H1 (cell line): ENCODE measurements around the gene SF3B2. TPM values are rescaled to one million over a fixed set of nuclear protein-coding genes. Genes with fewer than 3 reads are reported as not detected.
A peak's percentile ranks its signal among the peaks of the same experiment; 100 is the strongest.

Experiments used
- CTCF ChIA-PET: fragments of 300-600 bp; sonication (Branson Sonifier 250); formaldehyde crosslinking; loops from one replicate; lab custom pipeline; 2021; ENCODE audit not compliant: partially characterized antibody; lab: Charles Lee
- POLR2A ChIA-PET: fragments of 300-600 bp; sonication (Branson Sonifier 250); formaldehyde crosslinking; loops from one replicate; lab custom pipeline; 2021; ENCODE audit warnings: inconsistent platforms; ENCODE audit not compliant: partially characterized antibody; lab: Charles Lee
- DNase-seq, 2 experiments: peaks; one replicate each; pipeline versions ENCODE4 v3.0.0 to v3.0.0-alpha.2; 2010 to 2022; ENCODE audit warnings: low spot score in 2 of 2, low read depth in 1 of 2, mixed read lengths in 1 of 2
- FAIRE-seq: peaks from 2 replicates; lab custom pipeline; 2011; peaks lifted over from hg19 to GRCh38; lab: Jason Lieb, UNC
- H2AFZ ChIP-seq: 2 replicates; pipeline ENCODE4 v1.8.1; 2012; ENCODE audit warnings: low read length, inconsistent platforms
- H2AK5ac ChIP-seq: 2 replicates; pipeline ENCODE4 v1.6.1; 2013; ENCODE audit warnings: low read depth, low read length
- H2BK120ac ChIP-seq: replicated peaks from 2 replicates; pipeline ENCODE3; 2013; ENCODE audit warnings: low read depth, low read length, inconsistent platforms
- H2BK12ac ChIP-seq: 2 replicates; pipeline ENCODE4 v1.6.1; 2013; ENCODE audit warnings: low read depth, low read length
- H2BK15ac ChIP-seq: 2 replicates; pipeline ENCODE4 v1.6.1; 2013; ENCODE audit warnings: low read length
- H2BK20ac ChIP-seq: 2 replicates; pipeline ENCODE4 v1.6.1; 2013; ENCODE audit warnings: low read length
- H2BK5ac ChIP-seq: 2 replicates; pipeline ENCODE4 v1.6.1; 2013; ENCODE audit warnings: low read depth, low read length
- H3K14ac ChIP-seq: 2 replicates; pipeline ENCODE4 v1.6.1; 2013; ENCODE audit warnings: inconsistent platforms; ENCODE audit not compliant: insufficient read length
- H3K18ac ChIP-seq: 2 replicates; pipeline ENCODE4 v1.6.1; 2013; ENCODE audit warnings: low read length; ENCODE audit errors: extremely low read depth
- H3K23ac ChIP-seq: 2 replicates; pipeline ENCODE4 v1.6.1; 2013; ENCODE audit warnings: inconsistent platforms; ENCODE audit not compliant: insufficient read length
- H3K23me2 ChIP-seq: 2 replicates; pipeline ENCODE4 v1.6.1; 2013; ENCODE audit warnings: low read depth, low read length
- H3K27ac ChIP-seq: 2 replicates; pipeline ENCODE4 v1.6.1; 2011; ENCODE audit warnings: low read depth, low read length, inconsistent platforms
- H3K27me3 ChIP-seq, 4 experiments: replicated peaks in 1 of 4; 1 replicate in 1 of 4; 2 replicates in 3 of 4; pipeline versions ENCODE4 v1.6.1 to v1.8.1; 2011 to 2013; ENCODE audit warnings: low read length in 3 of 4, mild to moderate bottlenecking in 3 of 4, inconsistent platforms in 2 of 4, mixed read lengths in 2 of 4, moderate library complexity in 1 of 4; ENCODE audit not compliant: control insufficient read depth in 3 of 4, insufficient read depth in 3 of 4; ENCODE audit errors: extremely low read depth in 1 of 4
- H3K36me3 ChIP-seq, 4 experiments: 2 replicates each; pipeline versions ENCODE4 v1.6.1 to v1.8.1; 2011 to 2013; ENCODE audit warnings: mild to moderate bottlenecking in 4 of 4, low read length in 3 of 4, moderate library complexity in 2 of 4, control low read depth in 1 of 4, inconsistent platforms in 1 of 4; ENCODE audit not compliant: insufficient read depth in 4 of 4, control insufficient read depth in 2 of 4
- H3K4ac ChIP-seq: replicated peaks from 2 replicates; pipeline ENCODE3; 2013; ENCODE audit warnings: low read length, low read depth, mixed read lengths, inconsistent platforms; ENCODE audit not compliant: insufficient read length
- H3K4me1 ChIP-seq, 4 experiments: replicated peaks in 1 of 4; 1 replicate in 1 of 4; 2 replicates in 3 of 4; pipeline versions ENCODE4 v1.6.1 to v1.8.1; 2011 to 2013; ENCODE audit warnings: low read length in 3 of 4, inconsistent platforms in 2 of 4, mixed read lengths in 1 of 4; ENCODE audit not compliant: insufficient read depth in 4 of 4, control insufficient read depth in 3 of 4
- H3K4me2 ChIP-seq, 2 experiments: 2 replicates each; pipeline versions ENCODE4 v1.6.1 to v1.8.1; 2011 to 2013; ENCODE audit warnings: low read depth in 2 of 2, low read length in 2 of 2, control low read depth in 1 of 2, inconsistent platforms in 1 of 2, mild to moderate bottlenecking in 1 of 2; ENCODE audit not compliant: insufficient read depth in 1 of 2
- H3K4me3 ChIP-seq, 4 experiments: fragments of 200-600, 300-600 bp in 1 of 4; sonication (generic), shearing (Covaris generic), sonication (Bioruptor Twin) in 1 of 4; 2 replicates each; pipeline versions ENCODE4 v1.5.1 to v1.8.1; 2011 to 2016; ENCODE audit warnings: low read length in 4 of 4, low read depth in 3 of 4, control low read depth in 2 of 4, inconsistent platforms in 2 of 4, mild to moderate bottlenecking in 2 of 4, mixed read lengths in 1 of 4, moderate library complexity in 1 of 4; ENCODE audit not compliant: insufficient read depth in 2 of 4; ENCODE audit errors: extremely low read depth in 1 of 4
- H3K56ac ChIP-seq: replicated peaks from 2 replicates; pipeline ENCODE3; 2013; ENCODE audit warnings: low read depth, mild to moderate bottlenecking, mixed read lengths, low read length, inconsistent platforms; ENCODE audit not compliant: insufficient read length
- H3K79me1 ChIP-seq: 2 replicates; pipeline ENCODE4 v1.6.1; 2013; ENCODE audit warnings: low read depth, low read length, control low read depth
- H3K79me2 ChIP-seq, 2 experiments: 2 replicates each; pipeline versions ENCODE4 v1.6.1 to v1.8.1; 2012 to 2013; ENCODE audit warnings: low read length in 2 of 2, mild to moderate bottlenecking in 2 of 2, inconsistent platforms in 1 of 2; ENCODE audit not compliant: insufficient read depth in 2 of 2, control insufficient read depth in 1 of 2
- H3K9ac ChIP-seq, 4 experiments: replicated peaks in 1 of 4; 1 replicate in 1 of 4; 2 replicates in 3 of 4; pipeline versions ENCODE4 v1.6.1 to v1.8.1; 2011 to 2013; ENCODE audit warnings: low read depth in 3 of 4, low read length in 3 of 4, control low read depth in 2 of 4, mild to moderate bottlenecking in 2 of 4, moderate library complexity in 2 of 4, inconsistent platforms in 1 of 4; ENCODE audit errors: extremely low read depth in 1 of 4
- H3K9me3 ChIP-seq, 2 experiments: 2 replicates each; pipeline versions ENCODE4 v1.6.1 to v1.8.1; 2012 to 2013; ENCODE audit warnings: mild to moderate bottlenecking in 2 of 2, moderate library complexity in 2 of 2, control low read depth in 1 of 2, inconsistent platforms in 1 of 2, low read depth in 1 of 2, low read length in 1 of 2, mixed read lengths in 1 of 2; ENCODE audit not compliant: insufficient read depth in 2 of 2
- H4K20me1 ChIP-seq, 2 experiments: replicated peaks in 1 of 2; 2 replicates each; pipeline versions ENCODE3 to v1.8.1; 2011 to 2013; ENCODE audit warnings: inconsistent platforms in 2 of 2, low read length in 2 of 2, mild to moderate bottlenecking in 1 of 2; ENCODE audit not compliant: insufficient read depth in 2 of 2, control insufficient read depth in 1 of 2
- H4K5ac ChIP-seq: 2 replicates; pipeline ENCODE4 v1.6.1; 2013; ENCODE audit warnings: low read length, low read depth, mixed read lengths, inconsistent platforms; ENCODE audit not compliant: insufficient read length
- H4K8ac ChIP-seq: 2 replicates; pipeline ENCODE4 v1.8.0; 2013; ENCODE audit warnings: mild to moderate bottlenecking, moderate library complexity, low read length, inconsistent platforms; ENCODE audit not compliant: insufficient read depth; ENCODE audit errors: extremely low read depth
- H4K91ac ChIP-seq: replicated peaks from 2 replicates; pipeline ENCODE3; 2013; ENCODE audit warnings: low read length, mixed read lengths, inconsistent platforms; ENCODE audit not compliant: insufficient read length
- POLR2A ChIP-seq, 2 experiments: IDR thresholded peaks; 1 replicate in 1 of 2; 2 replicates in 1 of 2; pipeline ENCODE4 v1.6.1; 2011; ENCODE audit warnings: low read depth in 2 of 2, low read length in 2 of 2, mild to moderate bottlenecking in 2 of 2; ENCODE audit errors: control extremely low read depth in 1 of 2
- POLR2AphosphoS5 ChIP-seq: IDR thresholded peaks from 2 replicates; pipeline ENCODE4 v1.6.1; 2011; ENCODE audit warnings: low read depth, low read length
- RFX5 ChIP-seq: IDR thresholded peaks from 2 replicates; pipeline ENCODE4 v1.6.1; 2011; ENCODE audit warnings: low read depth, low read length, improper control_type of control experiment, borderline replicate concordance
- SAP30 ChIP-seq: fragments of 300-600 bp; sonication (generic); IDR thresholded peaks from 2 replicates; pipeline ENCODE4 v1.7.1; 2012; ENCODE audit warnings: low read length, moderate library complexity, mild to moderate bottlenecking, inconsistent platforms; ENCODE audit not compliant: insufficient read depth, insufficient replicate concordance
- SP1 ChIP-seq: IDR thresholded peaks from 2 replicates; pipeline ENCODE4 v1.6.1; 2011; ENCODE audit warnings: low read depth, low read length
- SRF ChIP-seq: IDR thresholded peaks from 2 replicates; pipeline ENCODE4 v1.6.1; 2011; ENCODE audit warnings: mild to moderate bottlenecking, low read depth, low read length, moderate library complexity
- SUZ12 ChIP-seq: fragments of 200-600 bp; sonication (generic); IDR thresholded peaks from 2 replicates; pipeline ENCODE4 v1.6.1; 2012; ENCODE audit warnings: mild to moderate bottlenecking, inconsistent platforms, low read length, moderate library complexity, mixed read lengths
- TEAD4 ChIP-seq: IDR thresholded peaks from 2 replicates; pipeline ENCODE4 v1.6.1; 2012; ENCODE audit warnings: low read depth, low read length, inconsistent platforms, mixed read lengths
- USF2 ChIP-seq: IDR thresholded peaks from 2 replicates; pipeline ENCODE4 v1.6.1; 2011; ENCODE audit warnings: low read length, improper control_type of control experiment
- WGBS, 2 experiments: shearing (Covaris generic) in 1 of 2; methylation state at CpG; one replicate each; pipeline versions ENCODE4 v1.1.6 to v1.1.7; 2013 to 2015; ENCODE audit warnings: low lambda C conversion rate in 2 of 2, mixed read lengths in 2 of 2, inconsistent platforms in 1 of 2, low coverage in 1 of 2, missing lambda C conversion rate in 1 of 2; ENCODE audit not compliant: insufficient replicate concordance in 2 of 2, insufficient coverage in 1 of 2, insufficient read length in 1 of 2; ENCODE audit errors: extremely low coverage in 1 of 2, missing lambda C conversion rate in 1 of 2; 5-methylcytosine and 5-hydroxymethylcytosine counted together
- polyA plus RNA-seq, 7 experiments: library from polyadenylated mRNA; depleted of rRNA in 3 of 7; stranded (reverse) in 5 of 7; unstranded in 2 of 7; fragments of >200 nt in 5 of 7; fragments of 200-250 nt in 2 of 7; gene quantifications; 1 replicate in 5 of 7; 2 replicates in 1 of 7; 4 replicates in 1 of 7; pipeline versions ENCODE4 v1.2.1 to v1.2.3, GENCODE V29; 2011 to 2013; ENCODE audit warnings: missing spikeins in 2 of 7, mixed read lengths in 2 of 7
- total RNA-seq: library from RNA; stranded (reverse); fragmentation: NEBNext Ultra II Directional; extraction: Animal tissue kit (Norgen Biotek cat#: 25700); gene quantifications from 2 replicates; pipeline ENCODE4 v1.2.1, GENCODE V29; 2021
- TF ChIP-seq, protein P1 (sequence below), 3 experiments: IDR thresholded peaks; 1 replicate in 2 of 3; 2 replicates in 1 of 3; pipeline versions ENCODE4 v1.5.1 to v1.6.1; 2011; ENCODE audit warnings: low read length in 3 of 3, mild to moderate bottlenecking in 3 of 3, inconsistent platforms in 2 of 3, low read depth in 1 of 3, moderate library complexity in 1 of 3; ENCODE audit not compliant: insufficient read depth in 1 of 3; ENCODE audit errors: control extremely low read depth in 1 of 3

Gene SF3B2
- total and polyA plus RNA-seq, 2 of the 8 experiments (the other 6 are each of a cell fraction or from before 2014, with no cell fraction given) = 182 to 237 TPM

DNA sequence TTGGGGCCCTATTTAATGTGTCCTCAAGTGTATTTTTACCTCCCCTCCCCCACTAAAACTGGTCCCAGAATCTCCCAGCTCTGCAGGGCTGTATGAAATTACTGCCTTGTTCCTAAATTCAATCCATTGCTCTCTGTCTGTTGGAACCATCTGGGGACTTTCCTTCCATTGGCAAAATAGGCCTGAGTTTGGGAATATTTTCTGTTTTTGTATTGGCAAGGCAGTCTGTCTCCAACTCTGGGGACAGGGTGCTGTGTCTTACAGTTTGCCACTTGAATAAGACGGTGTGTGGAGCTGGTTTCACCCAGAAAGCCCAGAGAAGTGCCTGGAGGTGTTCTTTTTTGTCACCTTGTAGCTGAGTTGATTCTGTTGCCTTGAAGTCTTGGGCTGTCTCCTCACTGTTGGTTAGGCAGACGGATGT lies 19.2 kb downstream of the SF3B2 start:
- no peaks in the 10 kb centered on the region; the same call in 1 of the 2 replicates for H3K79me1 ChIP-seq
- TF ChIP-seq SP1 (no peak), POLR2AphosphoS5 (no peak), SUZ12 (no peak), RFX5 (no peak), SRF (no peak), USF2 (no peak), SAP30 (no peak), TEAD4 (no peak), POLR2A (IDR thresholded peaks at IDR 0.05; ENCODE audit: control extremely low read depth in 1 of 2, low read depth in 2 of 2, low read length in 2 of 2) (no peak)
- TF ChIP-seq, protein P1, sequence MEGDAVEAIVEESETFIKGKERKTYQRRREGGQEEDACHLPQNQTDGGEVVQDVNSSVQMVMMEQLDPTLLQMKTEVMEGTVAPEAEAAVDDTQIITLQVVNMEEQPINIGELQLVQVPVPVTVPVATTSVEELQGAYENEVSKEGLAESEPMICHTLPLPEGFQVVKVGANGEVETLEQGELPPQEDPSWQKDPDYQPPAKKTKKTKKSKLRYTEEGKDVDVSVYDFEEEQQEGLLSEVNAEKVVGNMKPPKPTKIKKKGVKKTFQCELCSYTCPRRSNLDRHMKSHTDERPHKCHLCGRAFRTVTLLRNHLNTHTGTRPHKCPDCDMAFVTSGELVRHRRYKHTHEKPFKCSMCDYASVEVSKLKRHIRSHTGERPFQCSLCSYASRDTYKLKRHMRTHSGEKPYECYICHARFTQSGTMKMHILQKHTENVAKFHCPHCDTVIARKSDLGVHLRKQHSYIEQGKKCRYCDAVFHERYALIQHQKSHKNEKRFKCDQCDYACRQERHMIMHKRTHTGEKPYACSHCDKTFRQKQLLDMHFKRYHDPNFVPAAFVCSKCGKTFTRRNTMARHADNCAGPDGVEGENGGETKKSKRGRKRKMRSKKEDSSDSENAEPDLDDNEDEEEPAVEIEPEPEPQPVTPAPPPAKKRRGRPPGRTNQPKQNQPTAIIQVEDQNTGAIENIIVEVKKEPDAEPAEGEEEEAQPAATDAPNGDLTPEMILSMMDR (IDR thresholded peaks at IDR 0.05; ENCODE audit: control extremely low read depth in 1 of 3, insufficient read depth in 1 of 3, low read depth in 1 of 3, low read length in 3 of 3) = no peak

More for the DNA sequence above, 19.2 kb downstream of the SF3B2 start:
- 69% methylated on average over 2 of the region's 2 CpGs; no CpG with 5 or more reads in 1 of the 2 experiments for WGBS, 2 experiments
- Histone ChIP-seq H2BK12ac (no peak overlapping the region), H4K5ac (no peak overlapping the region), H3K4me3 (peak overlapping the region; percentile 43 to 90 (median 63)), H4K8ac (no peak overlapping the region), H3K18ac (no peak overlapping the region), H3K23ac (no peak overlapping the region), H4K91ac (no peak overlapping the region), H2BK15ac (no peak overlapping the region), H3K23me2 (no peaks in the 10 kb centered on the region; the same call in 1 of the 2 replicates), H2BK20ac (no peak overlapping the region), H3K14ac (no peak overlapping the region), H3K27ac (no peak overlapping the region), H3K36me3 (peaks cover 5 to 26% (median 20%) of the 10 kb centered on the region in 4 experiments), H3K9ac (peak overlapping the region in 1 of 4 experiments; percentile 0; a peak in 1 of 7 replicates), H3K9me3 (no peaks in the 10 kb centered on the region), H3K79me2 (peaks cover 0 to 13% of the 10 kb centered on the region in 2 experiments; a peak in 2 of 4 replicates), H3K4me2 (peak overlapping the region; percentile 75 to 85), H3K27me3 (no peaks in the 10 kb centered on the region), H3K4me1 (peaks cover 5 to 13% (median 8%) of the 10 kb centered on the region in 4 experiments; a peak in 6 of 7 replicates), H2BK120ac (no peak overlapping the region), H3K56ac (no peak overlapping the region), H2BK5ac (no peak overlapping the region), H2AK5ac (no peak overlapping the region), H2AFZ (no peak overlapping the region), H3K4ac (no peak overlapping the region), H4K20me1 (peaks cover 2 to 17% of the 10 kb centered on the region in 2 experiments)
- DNase-seq = no peak
- FAIRE-seq = no peak
- CTCF ChIA-PET = interaction anchor here (1.0 to 6.8 kb wide), 6 partner anchors 19 to 63 kb away, joined by 3 to 73 read pairs (median 4); partner anchors contain the start of gene SF3B2
- POLR2A ChIA-PET = interaction anchor here (0.7 to 9.7 kb wide), 10 partner anchors 8 to 501 kb away, joined by 3 to 150 read pairs (median 4); partner anchors contain the start of genes GAL3ST3, SF3B2 and ZNRD2
